ENCODE results near the gene HOXB13. TPM values are rescaled to one million over a fixed set of nuclear protein-coding genes. Genes with fewer than 3 reads are reported as not detected.

The HOXB13 gene
- polyA plus RNA-seq, 2 of the 4 experiments (the other 2 are of a cell fraction): 3.2 to 3.5 TPM

DNA sequence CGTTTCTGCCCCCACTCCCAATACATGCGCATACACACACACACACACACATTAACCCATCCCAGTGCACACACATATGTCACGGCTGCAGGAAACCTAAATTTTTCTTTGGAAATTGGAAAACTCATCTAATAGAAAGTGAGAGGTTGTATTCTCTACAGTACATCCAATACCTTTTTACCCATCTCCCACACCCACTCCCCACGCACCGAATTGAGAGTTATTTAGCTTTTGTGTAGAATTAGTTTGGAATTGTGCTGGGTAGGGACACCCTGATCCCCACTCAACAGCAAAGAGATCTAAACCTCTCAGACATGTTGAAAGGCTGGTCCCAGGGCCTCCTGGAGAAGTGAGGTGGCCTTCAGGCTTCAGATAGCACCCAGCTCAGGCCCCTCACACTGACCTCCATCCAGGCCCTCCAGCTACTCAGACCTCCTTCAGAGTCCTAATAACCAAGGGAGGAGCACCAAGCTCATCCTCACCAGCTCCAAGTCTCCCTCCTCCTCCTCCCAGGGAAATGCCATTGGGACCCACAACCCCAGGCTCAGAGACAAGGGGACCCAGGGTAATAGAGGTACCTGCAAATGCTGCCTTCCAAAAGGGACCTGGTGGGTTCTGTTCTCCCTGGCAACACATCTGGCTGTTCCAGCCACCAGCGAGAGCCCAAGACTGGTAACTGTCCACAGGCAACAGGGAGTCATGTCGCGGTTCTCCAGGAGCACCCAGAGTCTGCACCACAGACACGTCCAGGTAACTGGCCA, 955 bp downstream of the HOXB13 start:
- H3K4me3 ChIP-seq: peak overlapping the region; percentile 73
- 93% methylated on average over 8 of the region's 9 CpGs for WGBS (ENCODE audit: missing lambda C conversion rate)
- DNase-seq (ENCODE audit: low read depth in 1 of 2, low spot score in 1 of 2) (no peak), ATAC-seq (peak; percentile 7 to 25; a peak in 3 of 6 replicates), FAIRE-seq (no peak)
- ChIA-PET POLR2A (interaction anchor here (1.1 to 1.9 kb wide), 2 partner anchors 63 to 151 kb away, joined by 3 to 11 read pairs; no protein-coding TSS in a partner anchor), CTCF (interaction anchor here (1.0 to 33.0 kb wide), 9 partner anchors 9 to 153 kb away, joined by 3 to 852 read pairs (median 204); partner anchors contain the start of gene TTLL6)
- peak overlapping the region; percentile 78 to 90 for H3K27ac ChIP-seq
- H3K4me1 ChIP-seq: peaks cover 14% of the 10 kb centered on the region
- H3K9me3 ChIP-seq: no peaks in the 10 kb centered on the region
- TF ChIP-seq TP53 (CRISPR knock-in tag; IDR thresholded peaks at IDR 0.05) (no peak), FOXS1 (CRISPR knock-in tag; IDR thresholded peaks at IDR 0.05) (peak; percentile 93)
- H3K4me2 ChIP-seq: peak overlapping the region; percentile 98

DNA sequence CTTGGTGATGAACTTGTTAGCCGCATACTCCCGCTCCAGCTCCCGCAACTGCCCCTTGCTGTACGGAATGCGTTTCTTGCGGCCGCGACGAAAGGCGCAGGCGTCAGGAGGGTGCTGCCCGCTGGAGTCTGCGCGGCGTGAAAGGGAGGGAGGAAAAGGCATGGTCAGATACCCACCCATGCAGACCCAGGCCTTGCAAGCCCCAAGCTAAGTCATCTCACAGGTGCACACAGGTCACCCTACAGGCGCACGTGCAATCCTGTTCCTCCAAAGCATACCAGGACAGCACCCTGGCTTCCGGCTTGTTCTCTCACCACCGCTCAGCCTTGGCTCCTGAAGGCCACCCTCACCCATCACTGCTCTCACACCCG, 1.6 kb downstream of the HOXB13 start:
- Histone ChIP-seq H3K4me2 (no peak overlapping the region), H3K4me3 (no peak overlapping the region), H3K9me3 (no peaks in the 10 kb centered on the region), H3K27ac (no peak overlapping the region), H3K4me1 (peaks cover 14% of the 10 kb centered on the region)
- no peak for ATAC-seq
- POLR2A ChIA-PET: no interaction called here
- CTCF ChIA-PET: interaction anchor here (0.7 to 33.0 kb wide), 10 partner anchors 9 to 154 kb away, joined by 3 to 852 read pairs (median 188); partner anchors contain the start of gene TTLL6
- no peak for FAIRE-seq
- DNase-seq (ENCODE audit: low read depth in 1 of 2, low spot score in 1 of 2): no peak
- WGBS (ENCODE audit: missing lambda C conversion rate): 96% methylated on average over 20 of the region's 20 CpGs
- TF ChIP-seq, protein P1, sequence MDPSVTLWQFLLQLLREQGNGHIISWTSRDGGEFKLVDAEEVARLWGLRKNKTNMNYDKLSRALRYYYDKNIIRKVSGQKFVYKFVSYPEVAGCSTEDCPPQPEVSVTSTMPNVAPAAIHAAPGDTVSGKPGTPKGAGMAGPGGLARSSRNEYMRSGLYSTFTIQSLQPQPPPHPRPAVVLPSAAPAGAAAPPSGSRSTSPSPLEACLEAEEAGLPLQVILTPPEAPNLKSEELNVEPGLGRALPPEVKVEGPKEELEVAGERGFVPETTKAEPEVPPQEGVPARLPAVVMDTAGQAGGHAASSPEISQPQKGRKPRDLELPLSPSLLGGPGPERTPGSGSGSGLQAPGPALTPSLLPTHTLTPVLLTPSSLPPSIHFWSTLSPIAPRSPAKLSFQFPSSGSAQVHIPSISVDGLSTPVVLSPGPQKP (IDR thresholded peaks at IDR 0.05; ENCODE audit: low read depth, low read length): no peak

DNA sequence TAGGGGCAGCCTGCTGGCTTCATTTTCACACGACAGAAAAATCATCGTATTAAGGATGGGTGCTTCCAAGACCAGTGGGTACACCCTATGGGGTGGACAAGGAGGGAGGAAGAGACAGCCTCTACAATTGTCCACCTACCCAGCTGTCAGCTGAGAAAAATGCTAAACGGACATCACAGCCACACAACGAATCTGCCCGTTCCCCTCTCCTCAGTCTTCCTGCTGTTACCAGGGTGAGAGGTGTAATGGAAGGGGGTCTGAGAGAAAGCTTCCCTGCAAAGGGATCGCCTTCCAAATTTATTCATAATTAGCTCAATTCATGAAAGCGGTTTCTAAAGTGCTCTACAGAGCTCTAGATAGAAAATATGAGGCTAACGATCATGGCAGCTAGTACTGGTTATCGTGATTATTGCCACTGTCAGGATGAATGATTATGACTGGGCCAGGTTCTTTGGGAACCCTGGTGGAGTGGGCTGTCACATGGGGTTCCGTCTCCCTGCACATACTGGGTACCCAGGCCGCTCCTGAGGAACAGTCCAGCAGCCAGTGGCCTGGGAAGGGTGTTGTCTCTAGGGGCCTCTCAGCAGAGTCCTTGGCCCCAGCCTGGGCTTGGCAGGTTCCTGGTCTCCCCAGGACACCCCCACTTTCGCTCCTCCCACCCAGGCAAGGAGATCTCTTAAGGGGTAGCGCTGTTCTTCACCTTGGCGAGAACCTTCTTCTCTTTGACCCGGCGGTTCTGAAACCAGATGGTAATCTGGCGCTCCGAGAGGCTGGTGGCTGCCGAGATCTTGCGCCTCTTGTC, 2.2 kb downstream of the HOXB13 start:
- WGBS (ENCODE audit: missing lambda C conversion rate): 92% methylated on average over 20 of the region's 20 CpGs
- FAIRE-seq: no peak
- ATAC-seq: no peak
- Histone ChIP-seq H3K27ac (no peak overlapping the region), H3K4me1 (peaks cover 14% of the 10 kb centered on the region), H3K9me3 (no peaks in the 10 kb centered on the region), H3K4me2 (no peak overlapping the region), H3K4me3 (no peak overlapping the region)
- no peak for DNase-seq (ENCODE audit: low read depth in 1 of 2, low spot score in 1 of 2)
- ChIA-PET CTCF (interaction anchor here (0.6 to 33.0 kb wide), 14 partner anchors 9 to 589 kb away, joined by 3 to 852 read pairs (median 108); partner anchors contain the start of genes CALCOCO2 and TTLL6), POLR2A (no interaction called here)
- peak; percentile 97; the same call in 1 of the 2 replicates for TF ChIP-seq FOXS1 (CRISPR knock-in tag; IDR thresholded peaks at IDR 0.05)
- TF ChIP-seq, protein P2, sequence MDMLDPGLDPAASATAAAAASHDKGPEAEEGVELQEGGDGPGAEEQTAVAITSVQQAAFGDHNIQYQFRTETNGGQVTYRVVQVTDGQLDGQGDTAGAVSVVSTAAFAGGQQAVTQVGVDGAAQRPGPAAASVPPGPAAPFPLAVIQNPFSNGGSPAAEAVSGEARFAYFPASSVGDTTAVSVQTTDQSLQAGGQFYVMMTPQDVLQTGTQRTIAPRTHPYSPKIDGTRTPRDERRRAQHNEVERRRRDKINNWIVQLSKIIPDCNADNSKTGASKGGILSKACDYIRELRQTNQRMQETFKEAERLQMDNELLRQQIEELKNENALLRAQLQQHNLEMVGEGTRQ (IDR thresholded peaks at IDR 0.05): no peak
- TF ChIP-seq TFCP2L1 (CRISPR knock-in tag; IDR thresholded peaks at IDR 0.05): no peak
- TF ChIP-seq, protein P3, sequence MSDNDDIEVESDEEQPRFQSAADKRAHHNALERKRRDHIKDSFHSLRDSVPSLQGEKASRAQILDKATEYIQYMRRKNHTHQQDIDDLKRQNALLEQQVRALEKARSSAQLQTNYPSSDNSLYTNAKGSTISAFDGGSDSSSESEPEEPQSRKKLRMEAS (IDR thresholded peaks at IDR 0.05): no peak
- no peak for TF ChIP-seq CHD4 (IDR thresholded peaks at IDR 0.05; ENCODE audit: borderline replicate concordance)

DNA sequence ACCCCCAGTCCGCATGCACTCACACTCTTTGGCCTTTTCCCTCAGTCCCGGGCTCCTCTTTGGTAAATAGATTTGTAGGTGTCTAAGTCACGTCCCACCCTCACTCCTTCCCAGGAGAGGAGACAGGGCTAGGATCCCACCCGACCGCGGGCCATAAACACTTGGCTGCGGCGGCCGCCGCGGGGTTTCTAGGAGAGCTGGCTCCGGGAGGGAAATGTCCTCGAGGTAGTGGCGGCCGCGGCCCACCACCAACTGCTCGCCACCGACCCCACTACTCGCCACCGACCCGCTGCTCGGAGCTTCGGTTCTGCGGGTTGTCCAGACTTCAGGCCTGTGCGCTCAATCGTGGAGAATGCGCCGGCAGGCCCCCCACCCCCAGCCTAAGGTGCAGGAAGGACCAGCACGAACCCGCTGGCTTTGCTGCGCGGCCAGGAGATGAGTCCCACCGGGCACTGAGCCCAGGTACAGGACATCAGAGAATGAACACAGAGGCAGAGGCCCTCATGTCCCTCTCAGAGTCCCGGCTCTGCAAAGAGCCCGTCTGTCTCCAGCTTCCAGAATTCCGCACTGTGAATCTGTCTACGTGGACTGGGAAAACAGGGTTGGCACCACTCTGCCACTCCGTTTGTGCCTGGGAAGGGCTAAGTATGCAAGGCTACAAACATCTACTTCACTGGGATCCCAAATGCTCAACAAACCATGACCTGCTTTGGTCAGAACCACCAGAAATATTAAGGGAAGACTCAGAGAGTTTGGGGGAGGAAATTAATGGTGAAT, 3.1 kb downstream of the HOXB13 start:
- Histone ChIP-seq H3K4me3 (no peak overlapping the region), H3K27ac (no peak overlapping the region), H3K9me3 (no peaks in the 10 kb centered on the region), H3K4me2 (no peak overlapping the region), H3K4me1 (peaks cover 14% of the 10 kb centered on the region)
- ATAC-seq (no peak), DNase-seq (ENCODE audit: low read depth in 1 of 2, low spot score in 1 of 2) (no peak), FAIRE-seq (no peak)
- POLR2A ChIA-PET: interaction anchor here (1.8 kb wide), 1 partner anchor 66 kb away, joined by 7 read pairs; no protein-coding TSS in a partner anchor
- CTCF ChIA-PET: interaction anchor here (0.6 to 33.0 kb wide), 38 partner anchors 9 to 590 kb away, joined by 3 to 852 read pairs (median 7); partner anchors contain the start of genes CALCOCO2 and TTLL6
- 92% methylated on average over 38 of the region's 38 CpGs for WGBS (ENCODE audit: missing lambda C conversion rate)
- TF ChIP-seq FOXS1 (CRISPR knock-in tag; IDR thresholded peaks at IDR 0.05) (peak; percentile 99), ZC3H11A (IDR thresholded peaks at IDR 0.05) (no peak)

Data from A549 (cell line).